Naive thymus-derived CD8-positive, alpha-beta T cell (primary cell): ENCODE data around the gene VPS52. TPM values are rescaled to one million over a fixed set of nuclear protein-coding genes. Genes with fewer than 3 reads are reported as not detected.

ENCODE experiments used
- ATAC-seq, 2 donors: fragments of 150-1000 bp; cut with Tn5 transposase in 1 of 2; sonication (Bioruptor Pico), chemical (Tn5 transposase) in 1 of 2; 1 replicate in 1 of 2; 2 replicates in 1 of 2; pipeline ENCODE4 v1.10.0; 2021; ENCODE audit warnings: mild to moderate bottlenecking in 2 of 2, moderate library complexity in 2 of 2
- POLR2A ChIA-PET: fragments of 350-600 bp; sonication (Branson Sonifier 250); formaldehyde crosslinking; loops from one replicate; lab custom pipeline; 2021; ENCODE audit warnings: antibody characterized with exemption; lab: Charles Lee
- DNase-seq, 10 donors: peaks; one replicate each; pipeline versions ENCODE4 v3.0.0 to v3.0.0-alpha.2; 2020 to 2022
- H3K27ac Mint-ChIP-seq, 10 donors: one replicate each; pipeline ENCODE4 v1.8.0; 2020 to 2022; ENCODE audit warnings: mild to moderate bottlenecking in 10 of 10, mixed read lengths in 10 of 10, moderate library complexity in 4 of 10, inconsistent platforms in 1 of 10
- H3K27me3 Mint-ChIP-seq, 5 donors: one replicate each; pipeline ENCODE4 v1.8.0; 2021 to 2022; ENCODE audit warnings: mixed read lengths in 5 of 5
- H3K36me3 Mint-ChIP-seq, 3 donors: one replicate each; pipeline ENCODE4 v1.8.0; 2020 to 2022; ENCODE audit warnings: mixed read lengths in 3 of 3, mild to moderate bottlenecking in 2 of 3, inconsistent platforms in 1 of 3
- H3K4me1 Mint-ChIP-seq, 4 donors: one replicate each; pipeline ENCODE4 v1.8.0; 2021 to 2022; ENCODE audit warnings: mixed read lengths in 4 of 4
- H3K4me3 Mint-ChIP-seq, 10 donors: one replicate each; pipeline ENCODE4 v1.8.0; 2020 to 2022; ENCODE audit warnings: mild to moderate bottlenecking in 10 of 10, mixed read lengths in 10 of 10, moderate library complexity in 6 of 10, inconsistent platforms in 1 of 10
- H3K9me3 Mint-ChIP-seq, 9 donors: one replicate each; pipeline ENCODE4 v1.8.0; 2020 to 2022; ENCODE audit warnings: mixed read lengths in 9 of 9, mild to moderate bottlenecking in 3 of 9, inconsistent platforms in 1 of 9, moderate library complexity in 1 of 9
- polyA plus RNA-seq, 3 donors: library from polyadenylated mRNA; unstranded; fragments of 300-500 nt; fragmentation: Illumina TruSeq; gene quantifications; one replicate each; pipeline ENCODE4 v1.2.3, GENCODE V29; 2021
- total RNA-seq, 8 experiments: library from RNA in 2 of 8; stranded (reverse) in 2 of 8; gene quantifications; one replicate each; pipeline ENCODE4 v1.2.3 and lab custom pipeline; 2021 to 2026

Gene VPS52
- total and polyA plus RNA-seq, 5 experiments from 2014 or later, result 9.3 to 116 (median 19.3) TPM

DNA sequence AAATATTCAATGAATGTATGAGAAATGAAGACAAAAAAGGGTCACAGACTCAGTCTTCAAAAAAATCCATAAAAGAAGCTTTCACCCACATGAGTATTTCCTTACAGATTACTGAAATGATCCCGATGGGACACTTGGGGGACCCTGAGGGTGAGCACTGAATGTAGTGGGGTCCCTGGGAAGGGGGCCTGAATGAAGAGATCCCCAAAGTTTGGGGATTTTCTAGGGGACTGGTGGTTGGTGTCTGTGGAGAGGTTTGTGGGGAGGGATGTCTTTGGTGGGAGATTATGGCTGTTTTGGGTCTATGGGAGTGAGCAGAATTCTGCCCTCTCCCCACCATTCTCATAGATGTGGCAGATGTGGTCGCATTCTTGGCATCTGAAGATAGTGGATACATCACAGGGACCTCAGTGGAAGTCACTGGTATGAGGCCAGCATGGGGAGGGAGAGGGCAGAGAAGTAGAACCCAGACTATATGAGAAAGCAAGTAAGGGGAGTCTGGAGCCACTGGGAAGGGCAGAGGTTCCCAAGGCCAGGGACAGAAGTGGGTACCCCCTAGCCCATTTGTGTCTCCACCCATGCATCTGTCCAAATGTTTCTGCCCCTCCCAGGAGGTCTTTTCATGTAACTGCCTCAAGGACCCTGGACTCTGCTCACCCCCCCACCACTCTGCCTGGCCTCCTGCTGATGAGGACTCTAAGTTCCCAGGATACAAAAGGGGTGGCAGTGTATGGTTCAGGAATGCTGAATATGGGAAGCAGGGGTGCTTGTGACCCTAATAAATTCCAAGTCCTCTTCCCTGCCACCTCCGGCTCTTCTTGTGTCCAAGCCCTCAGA is 65.4 kb downstream of the VPS52 start:
- Mint-ChIP-seq H3K27ac (peak overlapping the region; percentile 46 to 95 (median 87)), H3K4me1 (peaks cover 36 to 72% (median 69%) of the 10 kb centered on the region in 4 donors), H3K27me3 (no peaks in the 10 kb centered on the region), H3K4me3 (peak overlapping the region; percentile 21 to 100 (median 94)), H3K36me3 (peaks cover 6 to 37% (median 16%) of the 10 kb centered on the region in 3 donors), H3K9me3 (no peaks in the 10 kb centered on the region)
- POLR2A ChIA-PET, result interaction anchor here (0.7 to 3.3 kb wide), 7 partner anchors 13 to 365 kb away, joined by 3 to 37 read pairs (median 16); partner anchors contain the start of genes RPS18 and VPS52
- ATAC-seq (no peak), DNase-seq (no peak)

DNA sequence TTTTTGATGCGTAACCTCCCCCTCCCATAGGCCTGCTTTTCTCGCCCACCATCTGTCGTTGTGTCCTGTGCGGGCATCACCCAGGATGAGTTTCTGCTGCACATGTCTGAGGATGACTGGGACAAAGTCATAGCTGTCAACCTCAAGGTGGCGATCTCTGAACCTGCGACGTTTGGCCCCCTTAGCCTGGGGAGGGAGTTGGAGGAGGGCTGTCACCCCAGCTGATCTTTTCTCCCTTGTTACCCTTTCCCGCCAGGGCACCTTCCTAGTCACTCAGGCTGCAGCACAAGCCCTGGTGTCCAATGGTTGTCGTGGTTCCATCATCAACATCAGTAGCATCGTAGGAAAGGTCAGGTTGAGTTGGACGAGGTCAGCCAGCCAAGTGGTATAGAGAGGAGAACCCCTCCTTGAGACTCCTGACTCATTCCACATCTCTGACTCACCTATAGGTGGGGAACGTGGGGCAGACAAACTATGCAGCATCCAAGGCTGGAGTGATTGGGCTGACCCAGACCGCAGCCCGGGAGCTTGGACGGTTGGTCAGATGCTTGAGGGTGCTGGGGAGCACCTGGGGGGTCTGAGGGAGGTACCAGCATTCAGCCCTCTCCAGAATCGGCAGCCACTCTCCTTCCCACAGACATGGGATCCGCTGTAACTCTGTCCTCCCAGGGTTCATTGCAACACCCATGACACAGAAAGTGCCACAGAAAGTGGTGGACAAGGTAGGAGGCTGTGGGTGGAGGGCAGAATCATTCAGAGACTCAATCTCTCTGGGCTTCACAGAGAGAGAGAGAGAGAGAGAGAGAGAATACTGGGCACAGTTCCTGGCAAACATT is 66.3 kb downstream of the VPS52 start:
- ATAC-seq (no peak), DNase-seq (peak in 1 of 10 donors; percentile 29)
- peak overlapping the region; percentile 46 to 96 (median 90) for H3K27ac Mint-ChIP-seq
- POLR2A ChIA-PET, result interaction anchor here (0.7 to 2.4 kb wide), 8 partner anchors 9 to 364 kb away, joined by 3 to 18 read pairs (median 4); partner anchors contain the start of genes RPS18 and VPS52
- H3K4me1 Mint-ChIP-seq, result peaks cover 39 to 80% (median 74%) of the 10 kb centered on the region in 4 donors
- no peaks in the 10 kb centered on the region for H3K27me3 Mint-ChIP-seq
- H3K9me3 Mint-ChIP-seq, result no peaks in the 10 kb centered on the region
- H3K4me3 Mint-ChIP-seq, result peak overlapping the region; percentile 76 to 100 (median 96)
- peaks cover 6 to 34% (median 13%) of the 10 kb centered on the region in 3 donors for H3K36me3 Mint-ChIP-seq

DNA sequence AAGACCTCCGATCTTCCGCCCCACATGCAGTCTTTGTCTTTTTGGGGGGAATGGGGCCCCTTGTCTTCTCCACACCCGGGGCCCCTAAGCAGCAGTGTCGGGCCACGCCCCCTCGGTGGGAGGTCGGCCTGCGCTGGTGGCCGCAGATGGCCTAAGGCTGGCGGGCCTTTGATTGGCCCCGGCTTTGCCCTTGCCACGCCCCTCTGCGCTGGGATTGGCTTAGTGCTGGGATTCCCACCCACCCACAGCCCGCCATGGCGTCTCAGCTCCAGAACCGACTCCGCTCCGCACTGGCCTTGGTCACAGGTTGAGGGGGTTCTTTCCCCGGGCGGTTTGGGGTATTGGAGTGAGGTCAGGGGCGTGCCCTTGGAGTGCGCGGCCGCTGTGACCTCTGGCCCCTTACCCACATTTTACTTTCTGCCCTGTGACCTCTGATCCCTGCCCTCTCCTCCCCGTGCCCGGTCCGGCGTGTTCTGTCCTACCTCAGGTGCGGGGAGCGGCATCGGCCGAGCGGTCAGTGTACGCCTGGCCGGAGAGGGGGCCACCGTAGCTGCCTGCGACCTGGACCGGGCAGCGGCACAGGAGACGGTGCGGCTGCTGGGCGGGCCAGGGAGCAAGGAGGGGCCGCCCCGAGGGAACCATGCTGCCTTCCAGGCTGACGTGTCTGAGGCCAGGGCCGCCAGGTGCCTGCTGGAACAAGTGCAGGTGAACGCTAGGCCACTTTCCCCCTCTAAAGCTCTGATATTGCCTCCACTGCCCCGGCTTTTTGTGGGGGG is 67.1 kb downstream of the VPS52 start, which contains the start of gene HSD17B8:
Gene HSD17B8 (plus strand): TSS at position 241 of the 776 bp plus-strand sequence. CDS start 14 bp downstream, at position 255.
- Mint-ChIP-seq H3K4me3 (peak within 1 kb of the TSS; percentile 76 to 100 (median 96)), H3K27ac (peak within 1 kb of the TSS; percentile 46 to 98 (median 92)), H3K27me3 (no peaks in the 10 kb centered on the region), H3K9me3 (no peaks in the 10 kb centered on the region), H3K36me3 (peaks cover 6 to 26% (median 12%) of the 10 kb centered on the region in 3 donors), H3K4me1 (peaks cover 38 to 78% (median 70%) of the 10 kb centered on the region in 4 donors)
- POLR2A ChIA-PET, result interaction anchor here (0.5 to 2.4 kb wide), 10 partner anchors 8 to 1303 kb away, joined by 3 to 18 read pairs (median 4); partner anchors contain the start of genes RPS18, VPS52 and ZBTB12
- DNase-seq (peak; percentile 78 to 94 (median 84)), ATAC-seq (peak; percentile 60 to 65)

DNA sequence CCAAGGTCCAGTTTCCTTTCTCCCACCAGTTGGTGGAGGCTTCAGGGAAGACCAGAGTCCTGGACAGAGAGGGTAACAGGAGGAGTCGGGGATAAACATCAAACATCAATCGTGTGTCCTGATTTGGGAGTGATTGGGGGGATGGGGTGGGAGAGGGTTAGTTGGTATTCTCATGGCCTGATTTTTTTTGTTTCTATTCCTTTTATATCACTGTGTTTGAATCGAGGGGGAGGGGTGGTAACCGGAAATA is 67.6 kb downstream of the VPS52 start:
- ATAC-seq, result no peak
- Mint-ChIP-seq H3K4me1 (peaks cover 35 to 78% (median 69%) of the 10 kb centered on the region in 4 donors), H3K36me3 (peaks cover 6 to 24% (median 12%) of the 10 kb centered on the region in 3 donors), H3K27ac (peak overlapping the region; percentile 35 to 98 (median 91)), H3K9me3 (no peaks in the 10 kb centered on the region), H3K4me3 (peak overlapping the region; percentile 76 to 100 (median 96)), H3K27me3 (no peaks in the 10 kb centered on the region)
- POLR2A ChIA-PET, result interaction anchor here (0.5 to 2.4 kb wide), 7 partner anchors 8 to 1302 kb away, joined by 3 to 18 read pairs (median 4); partner anchors contain the start of genes RPS18, VPS52 and ZBTB12
- DNase-seq, result no peak

DNA sequence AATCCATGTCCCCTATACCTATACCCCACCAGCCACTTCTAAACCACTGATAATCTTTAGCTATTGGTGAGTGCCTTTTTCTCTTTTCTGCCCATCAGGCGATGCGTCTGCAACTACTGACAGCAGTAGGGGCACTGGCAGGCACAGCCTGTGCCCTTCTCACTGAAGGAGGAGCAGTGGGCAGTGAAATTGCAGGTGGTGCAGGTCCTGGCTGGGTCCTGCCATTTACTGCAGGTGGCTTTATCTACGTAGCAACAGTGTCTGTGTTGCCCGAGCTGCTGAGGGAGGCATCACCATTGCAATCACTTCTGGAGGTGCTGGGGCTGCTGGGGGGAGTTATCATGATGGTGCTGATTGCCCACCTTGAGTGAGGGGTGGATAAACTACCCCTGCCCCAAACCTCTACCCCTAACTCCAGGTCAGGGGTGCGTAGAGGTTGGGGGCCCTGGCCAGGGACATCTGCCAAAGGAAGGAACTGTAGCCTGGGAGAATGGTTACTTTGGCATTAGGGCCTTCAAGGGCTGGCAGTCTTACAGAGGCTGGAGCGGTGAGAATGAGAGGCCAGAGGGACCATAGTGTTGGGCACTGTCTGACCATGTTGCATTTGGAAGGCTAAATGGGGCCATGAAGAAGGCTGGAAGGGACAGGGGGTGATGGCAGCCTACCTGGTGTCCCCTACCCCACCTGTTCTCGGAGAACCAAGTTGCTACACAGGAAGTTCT is 68.1 kb downstream of the VPS52 start:
- peaks cover 6 to 24% (median 12%) of the 10 kb centered on the region in 3 donors for H3K36me3 Mint-ChIP-seq
- POLR2A ChIA-PET, result interaction anchor here (0.7 to 1.9 kb wide), 4 partner anchors 45 to 232 kb away, joined by 3 to 7 read pairs (median 5); partner anchors contain the start of genes B3GALT4 and RGL2

DNA sequence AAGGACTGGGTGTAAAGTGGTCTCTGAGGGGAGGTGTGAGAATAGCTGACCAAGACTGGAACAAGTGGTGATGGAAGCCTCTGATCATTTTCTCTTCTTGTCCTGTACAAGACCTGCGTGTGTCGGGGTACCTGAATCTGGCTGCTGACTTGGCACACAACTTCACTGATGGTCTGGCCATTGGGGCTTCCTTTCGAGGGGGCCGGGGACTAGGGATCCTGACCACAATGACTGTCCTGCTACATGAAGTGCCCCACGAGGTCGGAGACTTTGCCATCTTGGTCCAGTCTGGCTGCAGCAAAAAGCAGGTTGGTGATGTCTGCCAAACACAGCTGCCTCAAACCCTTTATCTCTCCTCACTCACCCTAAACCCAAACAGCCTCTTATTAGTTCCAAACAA is 68.9 kb downstream of the VPS52 start:
- Mint-ChIP-seq H3K9me3 (no peaks in the 10 kb centered on the region), H3K27me3 (no peaks in the 10 kb centered on the region), H3K36me3 (peaks cover 6 to 26% (median 12%) of the 10 kb centered on the region in 3 donors), H3K4me3 (peak overlapping the region; percentile 28 to 100 (median 96)), H3K4me1 (peaks cover 39 to 83% (median 77%) of the 10 kb centered on the region in 4 donors), H3K27ac (peak overlapping the region in 9 of 10 donors; percentile 15 to 98 (median 66))
- no peak for ATAC-seq
- POLR2A ChIA-PET, result interaction anchor here (0.7 to 1.9 kb wide), 3 partner anchors 46 to 96 kb away, joined by 3 to 7 read pairs (median 5); partner anchors contain the start of genes B3GALT4 and RGL2
- DNase-seq, result no peak

More for the DNA sequence above, 68.1 kb downstream of the VPS52 start:
- no peaks in the 10 kb centered on the region for H3K27me3 Mint-ChIP-seq
- peak overlapping the region; percentile 35 to 98 (median 90) for H3K27ac Mint-ChIP-seq
- H3K9me3 Mint-ChIP-seq, result no peaks in the 10 kb centered on the region
- peak overlapping the region; percentile 76 to 100 (median 96) for H3K4me3 Mint-ChIP-seq
- DNase-seq (no peak), ATAC-seq (no peak)
- peaks cover 34 to 78% (median 69%) of the 10 kb centered on the region in 4 donors for H3K4me1 Mint-ChIP-seq

DNA sequence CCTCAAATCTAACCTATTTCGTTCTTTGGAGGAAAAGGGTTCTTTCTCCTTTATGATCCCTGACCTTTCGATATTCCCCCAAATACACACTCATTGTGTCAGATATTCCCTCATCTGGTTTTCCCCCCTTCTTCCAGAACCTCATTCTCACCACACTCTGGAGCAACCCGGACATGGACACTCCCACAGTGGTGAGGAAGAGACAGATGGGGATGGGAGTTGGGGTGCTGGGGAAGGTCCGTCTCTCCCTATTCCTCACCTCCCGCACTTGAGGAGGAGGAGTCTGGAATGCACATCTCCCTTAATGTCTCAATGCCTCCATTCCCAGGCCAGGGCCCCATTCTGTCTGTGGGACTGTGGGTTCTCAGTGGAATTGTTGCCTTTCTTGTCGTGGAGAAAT is 69.7 kb downstream of the VPS52 start:
- Mint-ChIP-seq H3K36me3 (peaks cover 6 to 34% (median 12%) of the 10 kb centered on the region in 3 donors), H3K4me1 (peaks cover 46 to 87% (median 81%) of the 10 kb centered on the region in 4 donors), H3K27me3 (no peaks in the 10 kb centered on the region), H3K9me3 (no peaks in the 10 kb centered on the region), H3K4me3 (peak overlapping the region; percentile 98 to 100 (median 99)), H3K27ac (peak overlapping the region in 9 of 10 donors; percentile 73 to 99 (median 88))
- no peak for ATAC-seq
- POLR2A ChIA-PET, result interaction anchor here (1.9 kb wide), 1 partner anchor 75 kb away, joined by 5 read pairs; the partner anchor contains the start of gene B3GALT4
- DNase-seq, result no peak

DNA sequence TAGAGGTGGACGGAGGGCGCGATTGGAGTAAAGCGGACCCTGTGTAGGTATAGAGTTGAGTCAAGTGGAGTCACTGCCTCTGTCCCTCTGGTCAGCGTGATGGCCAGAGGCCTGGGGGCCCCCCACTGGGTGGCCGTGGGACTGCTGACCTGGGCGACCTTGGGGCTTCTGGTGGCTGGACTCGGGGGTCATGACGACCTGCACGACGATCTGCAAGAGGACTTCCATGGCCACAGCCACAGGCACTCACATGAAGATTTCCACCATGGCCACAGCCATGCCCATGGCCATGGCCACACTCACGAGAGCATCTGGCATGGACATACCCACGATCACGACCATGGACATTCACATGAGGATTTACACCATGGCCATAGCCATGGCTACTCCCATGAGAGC is 70.5 kb downstream of the VPS52 start:
- Mint-ChIP-seq H3K9me3 (no peaks in the 10 kb centered on the region), H3K36me3 (peaks cover 6 to 40% (median 12%) of the 10 kb centered on the region in 3 donors), H3K4me3 (peak overlapping the region; percentile 98 to 100 (median 99)), H3K4me1 (peaks cover 46 to 90% (median 80%) of the 10 kb centered on the region in 4 donors), H3K27ac (peak overlapping the region; percentile 95 to 100 (median 99)), H3K27me3 (no peaks in the 10 kb centered on the region)
- POLR2A ChIA-PET, result no interaction called here
- no peak for DNase-seq
- no peak for ATAC-seq
